ENCODE measurements around the gene TRPC4. TPM values are rescaled to one million over a fixed set of nuclear protein-coding genes. Genes with fewer than 3 reads are reported as not detected.

Gene TRPC4
- total and polyA plus RNA-seq, 9 donors = 0.56 to 1.7 (median 0.85) TPM

GRCh38 chr13:37701972-37702371 lies 167.6 kb downstream of the TRPC4 start:
- Histone ChIP-seq H3K4me3 (ENCODE audit: low read length) (no peak overlapping the region), H3K36me3 (ENCODE audit: control insufficient read depth, insufficient read depth, low read length) (no peaks in the 10 kb centered on the region), H3K4me1 (ENCODE audit: control insufficient read depth, insufficient read depth, low read length) (no peaks in the 10 kb centered on the region), H3K9me3 (replicated peaks; ENCODE audit: control insufficient read depth, low read depth, low read length) (no peaks in the 10 kb centered on the region), H3K27me3 (ENCODE audit: control insufficient read depth, insufficient read depth, low read length) (no peaks in the 10 kb centered on the region), H3K27ac (ENCODE audit: low read length) (no peak overlapping the region)
- 63% methylated on average over 3 of the region's 4 CpGs for WGBS (ENCODE audit: insufficient coverage)
- peak; percentile 13 for DNase-seq

DNA sequence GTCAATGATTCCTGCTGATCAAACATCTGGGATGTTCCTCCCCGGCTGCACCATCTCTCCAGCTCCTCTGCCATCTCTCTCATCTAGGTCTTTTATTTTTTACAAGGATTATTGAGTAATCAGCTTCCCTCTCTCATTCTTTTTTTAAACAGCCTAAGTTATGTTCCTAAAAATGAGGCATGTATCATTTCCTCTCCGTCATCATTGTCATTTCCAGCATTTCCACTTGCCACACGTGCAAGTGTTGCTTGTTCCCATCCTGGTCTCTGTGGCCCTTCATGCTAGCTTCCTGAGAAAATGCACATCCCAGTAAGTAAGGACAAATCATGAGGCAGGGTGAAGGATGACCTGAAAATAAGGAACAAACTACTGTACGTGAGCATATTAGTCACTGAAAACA lies 168.3 kb downstream of the TRPC4 start:
- DNase-seq = no peak
- Histone ChIP-seq H3K27ac (ENCODE audit: low read length) (no peak overlapping the region), H3K4me3 (ENCODE audit: low read length) (no peak overlapping the region), H3K4me1 (ENCODE audit: control insufficient read depth, insufficient read depth, low read length) (no peaks in the 10 kb centered on the region), H3K9me3 (replicated peaks; ENCODE audit: control insufficient read depth, low read depth, low read length) (no peaks in the 10 kb centered on the region), H3K27me3 (ENCODE audit: control insufficient read depth, insufficient read depth, low read length) (no peaks in the 10 kb centered on the region), H3K36me3 (ENCODE audit: control insufficient read depth, insufficient read depth, low read length) (no peaks in the 10 kb centered on the region)
- 60% methylated on average over 2 of the region's 4 CpGs for WGBS (ENCODE audit: insufficient coverage)

- no CpG with 5 or more reads among the region's 2 CpGs for WGBS (ENCODE audit: insufficient coverage)
- Histone ChIP-seq H3K4me3 (ENCODE audit: low read length) (no peak overlapping the region), H3K9me3 (replicated peaks; ENCODE audit: control insufficient read depth, low read depth, low read length) (no peaks in the 10 kb centered on the region), H3K36me3 (ENCODE audit: control insufficient read depth, insufficient read depth, low read length) (no peaks in the 10 kb centered on the region), H3K27ac (ENCODE audit: low read length) (no peak overlapping the region), H3K4me1 (ENCODE audit: control insufficient read depth, insufficient read depth, low read length) (no peaks in the 10 kb centered on the region), H3K27me3 (ENCODE audit: control insufficient read depth, insufficient read depth, low read length) (no peaks in the 10 kb centered on the region)
- DNase-seq = no peak
Observed at GRCh38 chr13:37700887-37701286, 168.7 kb downstream of the TRPC4 start.

GRCh38 chr13:37695200-37695599 lies 174.4 kb downstream of the TRPC4 start:
- Histone ChIP-seq H3K27me3 (ENCODE audit: control insufficient read depth, insufficient read depth, low read length) (no peaks in the 10 kb centered on the region), H3K36me3 (ENCODE audit: control insufficient read depth, insufficient read depth, low read length) (no peaks in the 10 kb centered on the region), H3K4me3 (ENCODE audit: low read length) (no peak overlapping the region), H3K9me3 (replicated peaks; ENCODE audit: control insufficient read depth, low read depth, low read length) (no peaks in the 10 kb centered on the region), H3K27ac (ENCODE audit: low read length) (no peak overlapping the region), H3K4me1 (ENCODE audit: control insufficient read depth, insufficient read depth, low read length) (no peaks in the 10 kb centered on the region)
- DNase-seq = no peak
- 97% methylated on average over 3 of the region's 3 CpGs for WGBS (ENCODE audit: insufficient coverage)

- no peaks in the 10 kb centered on the region for H3K4me1 ChIP-seq (ENCODE audit: control insufficient read depth, insufficient read depth, low read length)
- no peaks in the 10 kb centered on the region for H3K9me3 ChIP-seq (replicated peaks; ENCODE audit: control insufficient read depth, low read depth, low read length)
- no CpG with 5 or more reads among the region's 5 CpGs for WGBS (ENCODE audit: insufficient coverage)
- no peak for DNase-seq
- no peaks in the 10 kb centered on the region for H3K36me3 ChIP-seq (ENCODE audit: control insufficient read depth, insufficient read depth, low read length)
- H3K4me3 ChIP-seq (ENCODE audit: low read length) = no peak overlapping the region
- no peaks in the 10 kb centered on the region for H3K27me3 ChIP-seq (ENCODE audit: control insufficient read depth, insufficient read depth, low read length)
- H3K27ac ChIP-seq (ENCODE audit: low read length) = no peak overlapping the region
Observed at GRCh38 chr13:37690361-37690760, 179.2 kb downstream of the TRPC4 start.

GRCh38 chr13:37686501-37686900 lies 183.1 kb downstream of the TRPC4 start:
- Histone ChIP-seq H3K36me3 (ENCODE audit: control insufficient read depth, insufficient read depth, low read length) (no peaks in the 10 kb centered on the region), H3K4me1 (ENCODE audit: control insufficient read depth, insufficient read depth, low read length) (no peaks in the 10 kb centered on the region), H3K27ac (ENCODE audit: low read length) (no peak overlapping the region), H3K27me3 (ENCODE audit: control insufficient read depth, insufficient read depth, low read length) (no peaks in the 10 kb centered on the region), H3K9me3 (replicated peaks; ENCODE audit: control insufficient read depth, low read depth, low read length) (no peaks in the 10 kb centered on the region), H3K4me3 (ENCODE audit: low read length) (no peak overlapping the region)
- no CpG with 5 or more reads among the region's 2 CpGs for WGBS (ENCODE audit: insufficient coverage)
- DNase-seq = no peak

DNA sequence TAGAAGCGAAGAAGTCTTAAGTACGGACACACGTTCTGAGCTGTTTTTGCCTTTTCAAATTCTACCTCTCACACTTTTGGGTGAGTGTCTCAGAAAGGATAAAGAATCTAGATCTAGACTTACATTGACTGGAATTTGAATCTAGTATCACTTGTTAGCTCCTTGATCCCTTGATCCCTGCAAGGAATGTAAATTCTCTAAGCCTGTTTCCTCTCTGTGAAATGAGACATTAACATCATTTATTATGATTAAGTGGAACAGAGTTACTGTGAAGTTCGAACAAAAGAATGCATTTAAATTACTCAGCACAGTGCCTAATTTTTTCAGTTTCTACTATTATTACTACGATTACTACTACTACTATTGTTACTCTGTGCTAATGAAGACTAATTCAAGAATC lies 184.4 kb downstream of the TRPC4 start:
- Histone ChIP-seq H3K9me3 (replicated peaks; ENCODE audit: control insufficient read depth, low read depth, low read length) (no peaks in the 10 kb centered on the region), H3K4me1 (ENCODE audit: control insufficient read depth, insufficient read depth, low read length) (no peaks in the 10 kb centered on the region), H3K27me3 (ENCODE audit: control insufficient read depth, insufficient read depth, low read length) (no peaks in the 10 kb centered on the region), H3K27ac (ENCODE audit: low read length) (no peak overlapping the region), H3K36me3 (ENCODE audit: control insufficient read depth, insufficient read depth, low read length) (no peaks in the 10 kb centered on the region), H3K4me3 (ENCODE audit: low read length) (no peak overlapping the region)
- no peak for DNase-seq
- no CpG with 5 or more reads among the region's 5 CpGs for WGBS (ENCODE audit: insufficient coverage)

- DNase-seq = no peak
- Histone ChIP-seq H3K36me3 (ENCODE audit: control insufficient read depth, insufficient read depth, low read length) (no peaks in the 10 kb centered on the region), H3K27me3 (ENCODE audit: control insufficient read depth, insufficient read depth, low read length) (no peaks in the 10 kb centered on the region), H3K27ac (ENCODE audit: low read length) (no peak overlapping the region), H3K4me3 (ENCODE audit: low read length) (no peak overlapping the region), H3K9me3 (replicated peaks; ENCODE audit: control insufficient read depth, low read depth, low read length) (no peaks in the 10 kb centered on the region), H3K4me1 (ENCODE audit: control insufficient read depth, insufficient read depth, low read length) (no peaks in the 10 kb centered on the region)
- WGBS (ENCODE audit: insufficient coverage) = no CpG with 5 or more reads among the region's 3 CpGs
Observed at GRCh38 chr13:37682496-37682895, 187.1 kb downstream of the TRPC4 start.

- Histone ChIP-seq H3K9me3 (replicated peaks; ENCODE audit: control insufficient read depth, low read depth, low read length) (no peaks in the 10 kb centered on the region), H3K4me3 (ENCODE audit: low read length) (no peak overlapping the region), H3K27me3 (ENCODE audit: control insufficient read depth, insufficient read depth, low read length) (no peaks in the 10 kb centered on the region), H3K27ac (ENCODE audit: low read length) (no peak overlapping the region), H3K36me3 (ENCODE audit: control insufficient read depth, insufficient read depth, low read length) (no peaks in the 10 kb centered on the region), H3K4me1 (ENCODE audit: control insufficient read depth, insufficient read depth, low read length) (no peaks in the 10 kb centered on the region)
- no peak for DNase-seq
- 100% methylated on average over 2 of the region's 6 CpGs for WGBS (ENCODE audit: insufficient coverage)
Observed at GRCh38 chr13:37681281-37682032, 188.1 kb downstream of the TRPC4 start.

GRCh38 chr13:37680137-37680536 lies 189.4 kb downstream of the TRPC4 start:
- Histone ChIP-seq H3K9me3 (replicated peaks; ENCODE audit: control insufficient read depth, low read depth, low read length) (no peaks in the 10 kb centered on the region), H3K27ac (ENCODE audit: low read length) (no peak overlapping the region), H3K27me3 (ENCODE audit: control insufficient read depth, insufficient read depth, low read length) (no peaks in the 10 kb centered on the region), H3K36me3 (ENCODE audit: control insufficient read depth, insufficient read depth, low read length) (no peaks in the 10 kb centered on the region), H3K4me3 (ENCODE audit: low read length) (no peak overlapping the region), H3K4me1 (ENCODE audit: control insufficient read depth, insufficient read depth, low read length) (no peaks in the 10 kb centered on the region)
- no peak for DNase-seq
- WGBS (ENCODE audit: insufficient coverage) = 87% methylated on average over 4 of the region's 5 CpGs

- WGBS (ENCODE audit: insufficient coverage) = no CpG with 5 or more reads among the region's 2 CpGs
- Histone ChIP-seq H3K27ac (ENCODE audit: low read length) (no peak overlapping the region), H3K4me1 (ENCODE audit: control insufficient read depth, insufficient read depth, low read length) (no peaks in the 10 kb centered on the region), H3K9me3 (replicated peaks; ENCODE audit: control insufficient read depth, low read depth, low read length) (no peaks in the 10 kb centered on the region), H3K27me3 (ENCODE audit: control insufficient read depth, insufficient read depth, low read length) (no peaks in the 10 kb centered on the region), H3K4me3 (ENCODE audit: low read length) (no peak overlapping the region), H3K36me3 (ENCODE audit: control insufficient read depth, insufficient read depth, low read length) (no peaks in the 10 kb centered on the region)
- no peak for DNase-seq
Observed at GRCh38 chr13:37679043-37679442, 190.5 kb downstream of the TRPC4 start.

All from muscle of leg (tissue), 11 donors.